WI38 (cell line): ENCODE measurements around the gene CLIC3.

Source experiments
- H3K4me3 ChIP-seq: 2 replicates; pipeline ENCODE4 v1.5.1; 2011; ENCODE audit warnings: low read depth, mild to moderate bottlenecking, control low read depth, low read length
- TF ChIP-seq, protein P1 (sequence below): IDR thresholded peaks from 2 replicates; pipeline ENCODE4 v1.5.1; 2012; ENCODE audit warnings: low read depth, mild to moderate bottlenecking, control low read depth, low read length

CLIC3 gene

DNA sequence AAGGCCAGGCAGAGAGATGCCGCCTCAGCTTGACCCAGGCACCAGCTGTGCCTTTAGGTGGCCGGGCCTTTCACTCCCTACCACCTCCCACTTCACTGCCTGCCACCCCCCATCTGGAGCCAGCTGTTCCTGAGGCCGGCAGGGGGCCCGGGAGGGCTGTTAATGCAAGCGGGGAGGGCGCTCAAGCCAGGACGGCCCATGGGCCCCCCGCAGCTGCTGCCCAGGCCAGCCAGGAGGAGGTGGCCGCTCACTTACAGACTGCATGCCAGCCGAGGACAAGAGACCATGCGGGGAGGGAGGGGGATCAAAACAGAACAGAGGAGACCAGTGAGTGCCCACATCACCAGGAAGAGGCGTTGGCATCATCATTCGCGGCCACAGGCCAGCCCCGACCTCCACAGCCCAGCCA, 27.2 kb upstream of the CLIC3 start:
- TF ChIP-seq, protein P1, sequence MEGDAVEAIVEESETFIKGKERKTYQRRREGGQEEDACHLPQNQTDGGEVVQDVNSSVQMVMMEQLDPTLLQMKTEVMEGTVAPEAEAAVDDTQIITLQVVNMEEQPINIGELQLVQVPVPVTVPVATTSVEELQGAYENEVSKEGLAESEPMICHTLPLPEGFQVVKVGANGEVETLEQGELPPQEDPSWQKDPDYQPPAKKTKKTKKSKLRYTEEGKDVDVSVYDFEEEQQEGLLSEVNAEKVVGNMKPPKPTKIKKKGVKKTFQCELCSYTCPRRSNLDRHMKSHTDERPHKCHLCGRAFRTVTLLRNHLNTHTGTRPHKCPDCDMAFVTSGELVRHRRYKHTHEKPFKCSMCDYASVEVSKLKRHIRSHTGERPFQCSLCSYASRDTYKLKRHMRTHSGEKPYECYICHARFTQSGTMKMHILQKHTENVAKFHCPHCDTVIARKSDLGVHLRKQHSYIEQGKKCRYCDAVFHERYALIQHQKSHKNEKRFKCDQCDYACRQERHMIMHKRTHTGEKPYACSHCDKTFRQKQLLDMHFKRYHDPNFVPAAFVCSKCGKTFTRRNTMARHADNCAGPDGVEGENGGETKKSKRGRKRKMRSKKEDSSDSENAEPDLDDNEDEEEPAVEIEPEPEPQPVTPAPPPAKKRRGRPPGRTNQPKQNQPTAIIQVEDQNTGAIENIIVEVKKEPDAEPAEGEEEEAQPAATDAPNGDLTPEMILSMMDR, result no peak
- H3K4me3 ChIP-seq, result no peak overlapping the region

DNA sequence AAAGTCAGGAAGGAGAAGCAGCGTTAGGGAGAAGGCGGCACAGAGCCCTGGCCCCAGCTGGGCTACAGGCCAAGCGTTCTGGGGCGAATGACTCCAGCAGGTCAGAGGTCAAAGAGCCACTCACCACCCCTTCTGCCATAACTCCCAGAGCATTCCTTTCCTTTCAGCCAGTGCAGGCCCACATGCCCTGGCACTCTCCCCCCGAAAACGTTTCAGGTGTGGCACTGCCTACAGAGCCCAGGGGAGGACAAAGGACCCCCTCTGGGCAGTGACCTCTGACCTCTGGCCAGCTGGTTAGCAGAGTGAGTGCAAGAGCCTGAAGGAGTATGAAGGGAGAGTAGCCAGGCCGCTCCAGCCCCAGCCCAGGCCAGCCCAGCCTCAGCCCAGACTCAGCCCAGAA, 26.8 kb upstream of the CLIC3 start:
- TF ChIP-seq, protein P1, result no peak
- H3K4me3 ChIP-seq, result no peak overlapping the region

DNA sequence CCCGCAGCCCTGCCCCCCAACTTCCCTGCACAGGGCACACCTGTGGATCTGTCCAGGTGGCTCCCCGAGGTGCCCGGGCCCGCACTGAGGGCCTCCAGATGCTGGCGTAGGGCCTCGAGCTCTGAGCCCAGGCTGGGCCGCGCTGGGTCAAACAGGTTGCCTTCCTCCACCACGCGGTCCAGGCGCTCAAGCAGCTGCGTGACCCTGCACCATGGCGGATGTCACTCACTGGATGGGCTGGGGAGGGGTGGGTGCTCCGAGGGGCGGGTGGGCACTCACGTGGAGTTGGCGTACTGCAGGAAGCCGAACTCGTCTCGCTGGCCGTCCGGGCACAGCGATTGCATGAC, 26.3 kb upstream of the CLIC3 start:
- no peak overlapping the region for H3K4me3 ChIP-seq
- TF ChIP-seq, protein P1, result no peak

DNA sequence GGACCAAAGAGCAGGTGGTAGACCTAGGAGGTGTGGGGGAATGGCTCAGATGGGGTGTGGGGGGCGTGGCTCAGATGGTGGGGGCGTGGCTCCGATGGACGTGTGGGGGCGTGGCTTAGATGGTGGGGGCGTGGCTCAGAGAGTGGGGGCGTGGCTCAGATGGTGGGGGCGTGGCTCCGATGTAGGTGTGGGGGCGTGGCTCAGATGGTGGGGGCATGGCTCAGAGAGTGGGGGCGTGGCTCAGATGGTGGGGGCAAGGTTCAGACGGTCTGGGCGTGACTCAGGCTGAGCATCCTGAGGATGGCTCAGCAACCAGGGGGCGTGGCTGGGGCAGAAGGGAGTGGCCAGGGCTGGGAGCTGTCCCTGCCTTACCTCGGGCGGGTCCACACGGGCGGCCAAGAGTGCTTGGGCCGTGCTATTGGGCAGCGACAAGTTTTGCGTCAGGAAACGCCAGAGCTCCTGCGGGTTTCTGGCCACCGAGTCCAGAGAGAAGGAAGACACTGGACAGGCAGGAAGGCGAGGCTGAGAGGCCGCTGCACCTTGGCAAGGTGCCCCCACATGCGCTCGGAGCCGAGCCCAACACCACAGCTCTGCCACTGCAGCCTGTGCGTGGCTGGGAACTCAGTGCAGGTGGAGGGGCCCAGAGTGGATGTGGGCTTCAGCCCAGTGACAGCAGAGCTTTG, 25.8 kb upstream of the CLIC3 start:
- H3K4me3 ChIP-seq, result no peak overlapping the region
- TF ChIP-seq, protein P1, result no peak

DNA sequence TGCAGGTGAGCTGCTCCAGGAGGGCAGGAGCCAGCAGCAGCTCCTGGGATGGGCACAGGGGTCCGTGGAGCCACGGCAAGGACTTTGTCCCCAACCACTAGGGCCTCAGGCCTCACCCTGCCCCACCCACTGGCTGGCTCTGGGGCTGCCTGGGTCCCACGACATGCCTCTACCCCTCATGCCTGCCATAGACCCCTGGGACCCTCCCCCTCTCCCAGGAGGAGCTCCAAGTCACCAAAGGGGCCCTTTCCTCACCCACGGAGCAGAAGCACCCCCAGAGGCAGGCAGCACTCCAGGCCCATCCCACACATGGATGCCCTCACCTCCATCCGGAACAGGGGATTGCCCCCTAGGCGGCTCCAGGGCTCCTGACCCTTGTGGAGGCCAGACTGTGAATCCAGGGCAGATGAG, 25.2 kb upstream of the CLIC3 start:
- H3K4me3 ChIP-seq, result no peak overlapping the region
- TF ChIP-seq, protein P1, result no peak

DNA sequence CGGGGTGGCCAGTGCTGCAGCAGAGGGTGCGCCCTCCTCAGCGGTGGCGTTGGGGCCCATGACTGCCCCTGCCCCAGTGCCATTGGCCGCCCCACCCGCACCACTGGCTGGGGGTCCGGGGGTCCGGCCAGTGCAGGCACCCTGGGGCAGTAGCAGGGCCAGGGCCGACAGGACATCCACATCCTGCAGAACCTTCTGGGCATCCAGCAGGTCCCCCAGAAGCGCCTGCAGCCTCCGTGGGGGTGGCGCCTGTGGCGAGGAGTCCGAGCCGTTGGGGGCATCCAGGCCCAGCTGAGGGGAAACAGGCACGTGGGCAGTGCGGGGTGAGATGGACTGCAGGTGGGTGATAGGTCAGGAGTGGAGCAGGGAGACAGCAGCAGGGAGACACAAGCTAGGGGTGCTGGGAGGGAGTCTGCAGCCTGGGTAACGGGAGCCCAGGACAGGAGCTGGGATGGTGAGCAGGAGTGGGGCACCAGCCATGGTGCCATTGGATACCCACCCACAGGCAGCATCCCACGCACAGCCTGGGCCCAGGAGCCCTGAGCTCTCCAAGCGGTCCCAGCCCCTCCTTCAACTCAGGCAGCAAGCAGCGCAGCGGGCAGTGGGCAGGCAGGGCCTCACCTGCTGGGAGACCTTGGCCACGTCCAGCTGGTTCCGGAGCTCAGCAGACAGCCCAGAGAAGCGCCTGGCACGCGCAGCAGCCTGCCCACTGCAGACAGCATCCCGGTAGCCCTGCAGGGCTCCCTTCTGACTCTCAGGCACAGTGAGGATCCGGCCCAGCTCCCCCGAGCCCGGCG, 24.6 kb upstream of the CLIC3 start:
- no peak overlapping the region for H3K4me3 ChIP-seq
- TF ChIP-seq, protein P1, result no peak
